Activated CD8-positive, alpha-beta T cell treated with anti-CD3 and anti-CD28 coated beads for 36 hours (primary cell): ENCODE data around the gene SLC2A13. TPM values are rescaled to one million over a fixed set of nuclear protein-coding genes. Genes with fewer than 3 reads are reported as not detected.

Source experiments
- ATAC-seq: fragments of 200-7000 bp; cut with Tn5 transposase; one replicate; pipeline ENCODE4 v1.10.0; 2021; ENCODE audit warnings: mild to moderate bottlenecking, moderate library complexity
- CTCF ChIA-PET: fragments of 350-600 bp; sonication (Branson Sonifier 250); formaldehyde crosslinking; loops from one replicate; lab custom pipeline; 2021; ENCODE audit warnings: antibody characterized with exemption; lab: Charles Lee
- POLR2A ChIA-PET: fragments of 350-600 bp; sonication (Branson Sonifier 250); formaldehyde crosslinking; loops from one replicate; lab custom pipeline; 2021; ENCODE audit warnings: antibody characterized with exemption; lab: Charles Lee
- DNase-seq: peaks from one replicate; pipeline ENCODE4 v3.0.0-alpha.2; 2020
- H3K27ac Mint-ChIP-seq: one replicate; pipeline ENCODE4 v1.8.0; 2021; ENCODE audit warnings: mild to moderate bottlenecking, mixed read lengths
- H3K27me3 Mint-ChIP-seq: one replicate; pipeline ENCODE4 v1.8.0; 2021; ENCODE audit warnings: mixed read lengths
- H3K36me3 Mint-ChIP-seq: one replicate; pipeline ENCODE4 v1.8.0; 2021; ENCODE audit warnings: low read depth, mixed read lengths
- H3K4me1 Mint-ChIP-seq: one replicate; pipeline ENCODE4 v1.8.0; 2021; ENCODE audit warnings: low read depth, mixed read lengths
- H3K4me3 Mint-ChIP-seq: one replicate; pipeline ENCODE4 v1.8.0; 2021; ENCODE audit warnings: mild to moderate bottlenecking, moderate library complexity, mixed read lengths
- H3K9me3 Mint-ChIP-seq: one replicate; pipeline ENCODE4 v1.8.0; 2021; ENCODE audit warnings: mixed read lengths
- intact Hi-C: fragments of 100-400 bp; cut with micrococcal nuclease; formaldehyde crosslinking; loops from one replicate; pipeline ENCODE4 v1.10.0; 2022
- total RNA-seq, 2 experiments: library from RNA; stranded (reverse); gene quantifications; one replicate each; pipeline ENCODE4 v1.2.3, GENCODE V29; 2021
- TF ChIP-seq, protein P1 (sequence below): fragments of 200-600 bp; IDR thresholded peaks from one replicate; pipeline ENCODE4 v1.8.0; 2022; ENCODE audit warnings: antibody characterized with exemption, mild to moderate bottlenecking

The SLC2A13 gene
- total RNA-seq, 2 experiments from 2014 or later = 9.0 to 9.3 TPM

DNA sequence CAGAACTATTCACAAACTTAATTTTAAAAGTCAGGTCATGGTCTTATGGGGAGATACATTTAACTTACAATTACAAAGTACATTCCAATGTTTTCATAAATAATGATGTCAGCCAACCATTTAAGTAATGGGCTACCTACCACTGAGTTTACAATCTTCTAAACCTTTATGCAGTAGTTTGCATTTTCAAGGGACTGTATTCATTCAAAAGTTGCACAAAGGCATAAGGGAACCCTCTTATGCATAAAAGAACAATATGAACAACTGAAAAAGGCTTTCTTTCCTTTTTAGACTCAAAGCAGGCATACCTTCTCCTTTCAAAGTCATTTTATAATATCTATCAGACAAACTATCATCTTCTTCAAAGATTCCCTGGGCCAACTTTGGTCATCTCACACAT lies 230.2 kb downstream of the SLC2A13 start:
- peaks cover 6% of the 10 kb centered on the region for H3K36me3 Mint-ChIP-seq
- ChIA-PET CTCF (no interaction called here), POLR2A (no interaction called here)
- no peak overlapping the region for H3K4me3 Mint-ChIP-seq
- intact Hi-C loops = no loop called here
- H3K27ac Mint-ChIP-seq = no peak overlapping the region
- ATAC-seq (no peak), DNase-seq (no peak)
- no peaks in the 10 kb centered on the region for H3K27me3 Mint-ChIP-seq
- peaks cover 11% of the 10 kb centered on the region for H3K9me3 Mint-ChIP-seq
- TF ChIP-seq, protein P1, sequence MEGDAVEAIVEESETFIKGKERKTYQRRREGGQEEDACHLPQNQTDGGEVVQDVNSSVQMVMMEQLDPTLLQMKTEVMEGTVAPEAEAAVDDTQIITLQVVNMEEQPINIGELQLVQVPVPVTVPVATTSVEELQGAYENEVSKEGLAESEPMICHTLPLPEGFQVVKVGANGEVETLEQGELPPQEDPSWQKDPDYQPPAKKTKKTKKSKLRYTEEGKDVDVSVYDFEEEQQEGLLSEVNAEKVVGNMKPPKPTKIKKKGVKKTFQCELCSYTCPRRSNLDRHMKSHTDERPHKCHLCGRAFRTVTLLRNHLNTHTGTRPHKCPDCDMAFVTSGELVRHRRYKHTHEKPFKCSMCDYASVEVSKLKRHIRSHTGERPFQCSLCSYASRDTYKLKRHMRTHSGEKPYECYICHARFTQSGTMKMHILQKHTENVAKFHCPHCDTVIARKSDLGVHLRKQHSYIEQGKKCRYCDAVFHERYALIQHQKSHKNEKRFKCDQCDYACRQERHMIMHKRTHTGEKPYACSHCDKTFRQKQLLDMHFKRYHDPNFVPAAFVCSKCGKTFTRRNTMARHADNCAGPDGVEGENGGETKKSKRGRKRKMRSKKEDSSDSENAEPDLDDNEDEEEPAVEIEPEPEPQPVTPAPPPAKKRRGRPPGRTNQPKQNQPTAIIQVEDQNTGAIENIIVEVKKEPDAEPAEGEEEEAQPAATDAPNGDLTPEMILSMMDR = no peak
- no peaks in the 10 kb centered on the region for H3K4me1 Mint-ChIP-seq

DNA sequence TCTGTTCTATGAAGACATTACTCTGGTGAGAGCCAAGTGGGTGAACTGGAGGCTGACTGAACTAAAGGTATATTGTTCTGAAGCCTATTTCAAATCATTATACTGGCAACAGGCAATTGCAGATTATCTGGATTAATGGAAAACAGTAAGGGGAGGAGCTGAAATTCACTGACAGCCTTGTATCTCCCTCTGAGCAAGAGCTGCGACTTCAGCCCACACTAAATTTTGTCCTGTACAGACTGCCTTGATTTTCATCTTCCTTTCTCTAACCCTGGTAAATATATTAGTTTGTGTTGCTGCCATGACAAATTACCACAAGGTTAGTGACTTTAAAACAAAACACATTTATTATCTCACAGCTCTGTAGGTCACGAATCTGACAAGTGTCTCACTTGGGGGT lies 231.1 kb downstream of the SLC2A13 start:
- Mint-ChIP-seq H3K27me3 (no peaks in the 10 kb centered on the region), H3K4me3 (no peak overlapping the region), H3K4me1 (no peaks in the 10 kb centered on the region), H3K9me3 (peaks cover 8% of the 10 kb centered on the region), H3K36me3 (peaks cover 4% of the 10 kb centered on the region), H3K27ac (no peak overlapping the region)
- TF ChIP-seq, protein P1 = no peak
- DNase-seq (no peak), ATAC-seq (no peak)
- CTCF ChIA-PET = no interaction called here
- intact Hi-C loops = no loop called here
- POLR2A ChIA-PET = no interaction called here

DNA sequence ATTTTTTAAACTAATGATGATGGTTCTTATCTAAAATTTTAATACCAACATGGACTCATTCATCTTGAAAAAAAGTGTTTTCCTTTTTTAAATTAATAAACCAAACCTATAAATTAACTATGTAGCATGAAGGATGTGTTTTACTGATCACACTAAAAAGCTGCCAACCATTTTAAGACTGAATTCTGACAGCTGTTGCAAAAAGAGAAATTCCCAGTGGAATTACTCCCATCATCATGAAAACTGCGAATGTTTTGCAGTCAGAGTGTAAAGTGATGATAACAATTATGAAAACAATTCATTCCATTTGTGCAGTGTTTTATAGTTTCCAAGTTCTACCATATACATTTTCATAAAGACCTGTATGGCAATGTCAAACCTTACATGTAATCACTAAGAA lies 232.8 kb downstream of the SLC2A13 start:
- no peaks in the 10 kb centered on the region for H3K27me3 Mint-ChIP-seq
- no peaks in the 10 kb centered on the region for H3K4me1 Mint-ChIP-seq
- CTCF ChIA-PET = no interaction called here
- peaks cover under 1% of the 10 kb centered on the region for H3K36me3 Mint-ChIP-seq
- ATAC-seq (no peak), DNase-seq (no peak)
- no peak overlapping the region for H3K27ac Mint-ChIP-seq
- H3K4me3 Mint-ChIP-seq = no peak overlapping the region
- intact Hi-C loops = no loop called here
- POLR2A ChIA-PET = no interaction called here
- TF ChIP-seq, protein P1 = no peak
- H3K9me3 Mint-ChIP-seq = peaks cover under 1% of the 10 kb centered on the region

DNA sequence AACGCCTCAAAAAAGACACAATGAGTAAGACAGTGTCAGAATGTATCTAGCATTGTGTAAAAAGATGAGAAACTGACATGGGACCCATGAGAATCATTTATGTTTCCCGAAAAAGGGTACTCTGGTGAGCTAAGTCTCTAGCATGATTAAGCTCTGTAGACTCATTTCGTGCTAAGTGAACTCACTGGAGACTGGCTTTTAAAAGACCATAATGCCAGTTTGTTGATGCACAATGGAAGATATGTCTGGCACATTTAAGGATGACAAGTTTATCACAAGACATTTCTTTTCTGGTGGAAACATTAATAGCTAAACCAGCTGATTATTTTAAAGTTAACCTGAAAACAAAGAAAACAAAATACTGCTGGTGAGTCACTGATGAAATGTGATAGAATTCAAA lies 233.5 kb downstream of the SLC2A13 start:
- DNase-seq (no peak), ATAC-seq (no peak)
- Mint-ChIP-seq H3K4me3 (no peak overlapping the region), H3K9me3 (no peaks in the 10 kb centered on the region), H3K27me3 (no peaks in the 10 kb centered on the region), H3K27ac (no peak overlapping the region), H3K4me1 (no peaks in the 10 kb centered on the region), H3K36me3 (no peaks in the 10 kb centered on the region)
- intact Hi-C loops = no loop called here
- TF ChIP-seq, protein P1 = no peak
- ChIA-PET POLR2A (no interaction called here), CTCF (interaction anchor here (1.5 kb wide), 2 partner anchors 123 to 139 kb away, joined by 3 read pairs; no protein-coding TSS in a partner anchor)

DNA sequence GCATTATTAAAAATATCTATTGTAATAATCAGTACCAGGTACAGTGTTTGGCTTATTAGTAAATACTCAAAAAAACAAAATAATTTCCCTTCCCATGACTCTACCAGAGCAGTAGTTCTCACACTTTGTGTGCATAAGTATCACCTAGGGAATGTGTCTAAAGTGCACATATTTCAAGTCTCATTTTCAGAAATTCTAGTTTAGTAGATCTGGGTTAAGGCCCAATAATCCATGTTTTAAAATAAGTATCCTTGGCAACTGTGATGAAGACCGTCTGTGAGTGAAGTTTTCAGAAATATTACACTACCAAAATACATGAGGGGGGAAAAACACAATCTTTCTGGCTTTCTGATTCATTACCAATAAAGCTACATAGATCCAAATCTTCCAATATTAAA lies 237.6 kb downstream of the SLC2A13 start:
- H3K9me3 Mint-ChIP-seq = no peaks in the 10 kb centered on the region
- ChIA-PET CTCF (no interaction called here), POLR2A (no interaction called here)
- intact Hi-C loops = no loop called here
- ATAC-seq = no peak
- no peak for DNase-seq
- no peaks in the 10 kb centered on the region for H3K4me1 Mint-ChIP-seq
- no peak overlapping the region for H3K27ac Mint-ChIP-seq
- TF ChIP-seq, protein P1 = no peak
- H3K4me3 Mint-ChIP-seq = no peak overlapping the region
- peaks cover 6% of the 10 kb centered on the region for H3K36me3 Mint-ChIP-seq
- no peaks in the 10 kb centered on the region for H3K27me3 Mint-ChIP-seq
